H1 (cell line): ENCODE data around the gene CMSS1. TPM values are rescaled to one million over a fixed set of nuclear protein-coding genes. Genes with fewer than 3 reads are reported as not detected.

Experiments
- CTCF ChIA-PET: fragments of 300-600 bp; sonication (Branson Sonifier 250); formaldehyde crosslinking; loops from one replicate; lab custom pipeline; 2021; ENCODE audit not compliant: partially characterized antibody; lab: Charles Lee
- POLR2A ChIA-PET: fragments of 300-600 bp; sonication (Branson Sonifier 250); formaldehyde crosslinking; loops from one replicate; lab custom pipeline; 2021; ENCODE audit warnings: inconsistent platforms; ENCODE audit not compliant: partially characterized antibody; lab: Charles Lee
- DNase-seq, 2 experiments: peaks; one replicate each; pipeline versions ENCODE4 v3.0.0 to v3.0.0-alpha.2; 2010 to 2022; ENCODE audit warnings: low spot score in 2 of 2, low read depth in 1 of 2, mixed read lengths in 1 of 2
- FAIRE-seq: peaks from 2 replicates; lab custom pipeline; 2011; peaks lifted over from hg19 to GRCh38; lab: Jason Lieb, UNC
- H2AFZ ChIP-seq: 2 replicates; pipeline ENCODE4 v1.8.1; 2012; ENCODE audit warnings: low read length, inconsistent platforms
- H2AK5ac ChIP-seq: 2 replicates; pipeline ENCODE4 v1.6.1; 2013; ENCODE audit warnings: low read depth, low read length
- H2BK120ac ChIP-seq: replicated peaks from 2 replicates; pipeline ENCODE3; 2013; ENCODE audit warnings: low read depth, low read length, inconsistent platforms
- H2BK12ac ChIP-seq: 2 replicates; pipeline ENCODE4 v1.6.1; 2013; ENCODE audit warnings: low read depth, low read length
- H2BK15ac ChIP-seq: 2 replicates; pipeline ENCODE4 v1.6.1; 2013; ENCODE audit warnings: low read length
- H2BK20ac ChIP-seq: 2 replicates; pipeline ENCODE4 v1.6.1; 2013; ENCODE audit warnings: low read length
- H2BK5ac ChIP-seq: 2 replicates; pipeline ENCODE4 v1.6.1; 2013; ENCODE audit warnings: low read depth, low read length
- H3K14ac ChIP-seq: 2 replicates; pipeline ENCODE4 v1.6.1; 2013; ENCODE audit warnings: inconsistent platforms; ENCODE audit not compliant: insufficient read length
- H3K18ac ChIP-seq: 2 replicates; pipeline ENCODE4 v1.6.1; 2013; ENCODE audit warnings: low read length; ENCODE audit errors: extremely low read depth
- H3K23ac ChIP-seq: 2 replicates; pipeline ENCODE4 v1.6.1; 2013; ENCODE audit warnings: inconsistent platforms; ENCODE audit not compliant: insufficient read length
- H3K23me2 ChIP-seq: 2 replicates; pipeline ENCODE4 v1.6.1; 2013; ENCODE audit warnings: low read depth, low read length
- H3K27ac ChIP-seq: 2 replicates; pipeline ENCODE4 v1.6.1; 2011; ENCODE audit warnings: low read depth, low read length, inconsistent platforms
- H3K27me3 ChIP-seq, 4 experiments: replicated peaks in 1 of 4; 1 replicate in 1 of 4; 2 replicates in 3 of 4; pipeline versions ENCODE4 v1.6.1 to v1.8.1; 2011 to 2013; ENCODE audit warnings: low read length in 3 of 4, mild to moderate bottlenecking in 3 of 4, inconsistent platforms in 2 of 4, mixed read lengths in 2 of 4, moderate library complexity in 1 of 4; ENCODE audit not compliant: control insufficient read depth in 3 of 4, insufficient read depth in 3 of 4; ENCODE audit errors: extremely low read depth in 1 of 4
- H3K36me3 ChIP-seq, 4 experiments: 2 replicates each; pipeline versions ENCODE4 v1.6.1 to v1.8.1; 2011 to 2013; ENCODE audit warnings: mild to moderate bottlenecking in 4 of 4, low read length in 3 of 4, moderate library complexity in 2 of 4, control low read depth in 1 of 4, inconsistent platforms in 1 of 4; ENCODE audit not compliant: insufficient read depth in 4 of 4, control insufficient read depth in 2 of 4
- H3K4ac ChIP-seq: replicated peaks from 2 replicates; pipeline ENCODE3; 2013; ENCODE audit warnings: low read length, low read depth, mixed read lengths, inconsistent platforms; ENCODE audit not compliant: insufficient read length
- H3K4me1 ChIP-seq, 4 experiments: replicated peaks in 1 of 4; 1 replicate in 1 of 4; 2 replicates in 3 of 4; pipeline versions ENCODE4 v1.6.1 to v1.8.1; 2011 to 2013; ENCODE audit warnings: low read length in 3 of 4, inconsistent platforms in 2 of 4, mixed read lengths in 1 of 4; ENCODE audit not compliant: insufficient read depth in 4 of 4, control insufficient read depth in 3 of 4
- H3K4me2 ChIP-seq, 2 experiments: 2 replicates each; pipeline versions ENCODE4 v1.6.1 to v1.8.1; 2011 to 2013; ENCODE audit warnings: low read depth in 2 of 2, low read length in 2 of 2, control low read depth in 1 of 2, inconsistent platforms in 1 of 2, mild to moderate bottlenecking in 1 of 2; ENCODE audit not compliant: insufficient read depth in 1 of 2
- H3K4me3 ChIP-seq, 4 experiments: fragments of 200-600, 300-600 bp in 1 of 4; sonication (generic), shearing (Covaris generic), sonication (Bioruptor Twin) in 1 of 4; 2 replicates each; pipeline versions ENCODE4 v1.5.1 to v1.8.1; 2011 to 2016; ENCODE audit warnings: low read length in 4 of 4, low read depth in 3 of 4, control low read depth in 2 of 4, inconsistent platforms in 2 of 4, mild to moderate bottlenecking in 2 of 4, mixed read lengths in 1 of 4, moderate library complexity in 1 of 4; ENCODE audit not compliant: insufficient read depth in 2 of 4; ENCODE audit errors: extremely low read depth in 1 of 4
- H3K56ac ChIP-seq: replicated peaks from 2 replicates; pipeline ENCODE3; 2013; ENCODE audit warnings: low read depth, mild to moderate bottlenecking, mixed read lengths, low read length, inconsistent platforms; ENCODE audit not compliant: insufficient read length
- H3K79me1 ChIP-seq: 2 replicates; pipeline ENCODE4 v1.6.1; 2013; ENCODE audit warnings: low read depth, low read length, control low read depth
- H3K79me2 ChIP-seq, 2 experiments: 2 replicates each; pipeline versions ENCODE4 v1.6.1 to v1.8.1; 2012 to 2013; ENCODE audit warnings: low read length in 2 of 2, mild to moderate bottlenecking in 2 of 2, inconsistent platforms in 1 of 2; ENCODE audit not compliant: insufficient read depth in 2 of 2, control insufficient read depth in 1 of 2
- H3K9ac ChIP-seq, 4 experiments: replicated peaks in 1 of 4; 1 replicate in 1 of 4; 2 replicates in 3 of 4; pipeline versions ENCODE4 v1.6.1 to v1.8.1; 2011 to 2013; ENCODE audit warnings: low read depth in 3 of 4, low read length in 3 of 4, control low read depth in 2 of 4, mild to moderate bottlenecking in 2 of 4, moderate library complexity in 2 of 4, inconsistent platforms in 1 of 4; ENCODE audit errors: extremely low read depth in 1 of 4
- H3K9me3 ChIP-seq, 2 experiments: 2 replicates each; pipeline versions ENCODE4 v1.6.1 to v1.8.1; 2012 to 2013; ENCODE audit warnings: mild to moderate bottlenecking in 2 of 2, moderate library complexity in 2 of 2, control low read depth in 1 of 2, inconsistent platforms in 1 of 2, low read depth in 1 of 2, low read length in 1 of 2, mixed read lengths in 1 of 2; ENCODE audit not compliant: insufficient read depth in 2 of 2
- H4K20me1 ChIP-seq, 2 experiments: replicated peaks in 1 of 2; 2 replicates each; pipeline versions ENCODE3 to v1.8.1; 2011 to 2013; ENCODE audit warnings: inconsistent platforms in 2 of 2, low read length in 2 of 2, mild to moderate bottlenecking in 1 of 2; ENCODE audit not compliant: insufficient read depth in 2 of 2, control insufficient read depth in 1 of 2
- H4K5ac ChIP-seq: 2 replicates; pipeline ENCODE4 v1.6.1; 2013; ENCODE audit warnings: low read length, low read depth, mixed read lengths, inconsistent platforms; ENCODE audit not compliant: insufficient read length
- H4K8ac ChIP-seq: 2 replicates; pipeline ENCODE4 v1.8.0; 2013; ENCODE audit warnings: mild to moderate bottlenecking, moderate library complexity, low read length, inconsistent platforms; ENCODE audit not compliant: insufficient read depth; ENCODE audit errors: extremely low read depth
- H4K91ac ChIP-seq: replicated peaks from 2 replicates; pipeline ENCODE3; 2013; ENCODE audit warnings: low read length, mixed read lengths, inconsistent platforms; ENCODE audit not compliant: insufficient read length
- CHD2 ChIP-seq: IDR thresholded peaks from 2 replicates; pipeline ENCODE4 v1.6.1; 2012; ENCODE audit warnings: low read length, improper control_type of control experiment
- FOSL1 ChIP-seq: IDR thresholded peaks from 2 replicates; pipeline ENCODE4 v1.6.1; 2011; ENCODE audit warnings: mild to moderate bottlenecking, low read depth, low read length, moderate library complexity; ENCODE audit not compliant: insufficient read depth
- KDM4A ChIP-seq: IDR thresholded peaks from one replicate; pipeline ENCODE4 v1.7.1; 2012; ENCODE audit warnings: low read depth, mild to moderate bottlenecking, moderate library complexity, low read length, inconsistent platforms; ENCODE audit not compliant: severe bottlenecking
- KDM5A ChIP-seq: fragments of 200-600 bp; IDR thresholded peaks from 2 replicates; pipeline ENCODE4 v1.7.1; 2012; ENCODE audit warnings: mild to moderate bottlenecking, low read length, inconsistent platforms, mixed read lengths
- NRF1 ChIP-seq: IDR thresholded peaks from 2 replicates; pipeline ENCODE4 v1.6.1; 2011; ENCODE audit warnings: mild to moderate bottlenecking, low read depth, low read length, improper control_type of control experiment
- USF2 ChIP-seq: IDR thresholded peaks from 2 replicates; pipeline ENCODE4 v1.6.1; 2011; ENCODE audit warnings: low read length, improper control_type of control experiment
- WGBS, 2 experiments: shearing (Covaris generic) in 1 of 2; methylation state at CpG; one replicate each; pipeline versions ENCODE4 v1.1.6 to v1.1.7; 2013 to 2015; ENCODE audit warnings: low lambda C conversion rate in 2 of 2, mixed read lengths in 2 of 2, inconsistent platforms in 1 of 2, low coverage in 1 of 2, missing lambda C conversion rate in 1 of 2; ENCODE audit not compliant: insufficient replicate concordance in 2 of 2, insufficient coverage in 1 of 2, insufficient read length in 1 of 2; ENCODE audit errors: extremely low coverage in 1 of 2, missing lambda C conversion rate in 1 of 2; 5-methylcytosine and 5-hydroxymethylcytosine counted together
- polyA plus RNA-seq, 7 experiments: library from polyadenylated mRNA; depleted of rRNA in 3 of 7; stranded (reverse) in 5 of 7; unstranded in 2 of 7; fragments of >200 nt in 5 of 7; fragments of 200-250 nt in 2 of 7; gene quantifications; 1 replicate in 5 of 7; 2 replicates in 1 of 7; 4 replicates in 1 of 7; pipeline versions ENCODE4 v1.2.1 to v1.2.3, GENCODE V29; 2011 to 2013; ENCODE audit warnings: missing spikeins in 2 of 7, mixed read lengths in 2 of 7
- total RNA-seq: library from RNA; stranded (reverse); fragmentation: NEBNext Ultra II Directional; extraction: Animal tissue kit (Norgen Biotek cat#: 25700); gene quantifications from 2 replicates; pipeline ENCODE4 v1.2.1, GENCODE V29; 2021

CMSS1 gene
- total and polyA plus RNA-seq, 2 of the 8 experiments (the other 6 are each of a cell fraction or from before 2014, with no cell fraction given) = 15.2 to 75.1 TPM

GRCh38 chr3:99836681-99837080, 19.0 kb downstream of the CMSS1 start:
- no peak overlapping the region for H2BK15ac ChIP-seq
- H4K20me1 ChIP-seq = peaks cover 0 to 2% of the 10 kb centered on the region in 2 experiments
- no peak overlapping the region for H4K91ac ChIP-seq
- no peaks in the 10 kb centered on the region for H3K9me3 ChIP-seq
- no peaks in the 10 kb centered on the region for H3K27me3 ChIP-seq
- H3K18ac ChIP-seq = no peak overlapping the region
- no peak overlapping the region for H4K8ac ChIP-seq
- no peak overlapping the region for H3K56ac ChIP-seq
- H4K5ac ChIP-seq = no peak overlapping the region
- FAIRE-seq (no peak), DNase-seq (no peak)
- H3K23ac ChIP-seq = no peak overlapping the region
- no peak overlapping the region for H3K4me2 ChIP-seq
- ChIA-PET POLR2A (no interaction called here), CTCF (no interaction called here)
- no peak overlapping the region for H3K27ac ChIP-seq
- H3K9ac ChIP-seq = no peak overlapping the region
- no peak overlapping the region for H3K4me3 ChIP-seq
- H3K79me1 ChIP-seq = peaks cover 5% of the 10 kb centered on the region
- no peak overlapping the region for H2BK120ac ChIP-seq
- TF ChIP-seq KDM4A = no peak
- no peak for TF ChIP-seq CHD2
- no peak for TF ChIP-seq KDM5A
- no peak for TF ChIP-seq USF2
- TF ChIP-seq NRF1 = no peak
- TF ChIP-seq FOSL1 = no peak
- H2BK5ac ChIP-seq = no peak overlapping the region
- H3K23me2 ChIP-seq = no peaks in the 10 kb centered on the region; the same call in 1 of the 2 replicates
- H3K14ac ChIP-seq = no peak overlapping the region
- 97% methylated on average over 3 of the region's 3 CpGs; no CpG with 5 or more reads in 1 of the 2 experiments for WGBS, 2 experiments
- H2BK20ac ChIP-seq = no peak overlapping the region
- H2AFZ ChIP-seq = no peak overlapping the region
- H2BK12ac ChIP-seq = no peak overlapping the region
- H3K4ac ChIP-seq = no peak overlapping the region
- peaks cover 0 to 5% (median 2%) of the 10 kb centered on the region in 4 experiments; a peak in 4 of 7 replicates for H3K4me1 ChIP-seq
- no peak overlapping the region for H2AK5ac ChIP-seq
- H3K36me3 ChIP-seq = no peaks in the 10 kb centered on the region
- H3K79me2 ChIP-seq = peaks cover 0 to 25% of the 10 kb centered on the region in 2 experiments; a peak in 3 of 4 replicates
